Mesenchymal stem cell (in vitro differentiated cells and primary cell): ENCODE data around the gene MAVS.

Source experiments
- DNase-seq: peaks from one replicate; pipeline ENCODE4 v3.0.0-alpha.2; 2013
- H2AFZ ChIP-seq: one replicate; pipeline ENCODE4 v1.6.1; 2013; ENCODE audit warnings: low read depth, mild to moderate bottlenecking, control low read depth, inconsistent platforms, low read length, moderate library complexity
- H2AK5ac ChIP-seq: 2 replicates; pipeline ENCODE4 v1.6.1; 2013; ENCODE audit warnings: low read length, moderate library complexity, mild to moderate bottlenecking, inconsistent platforms; ENCODE audit not compliant: severe bottlenecking
- H2BK120ac ChIP-seq: one replicate; pipeline ENCODE4 v1.6.1; 2013; ENCODE audit warnings: low read depth, mild to moderate bottlenecking, inconsistent platforms, low read length, moderate library complexity
- H2BK12ac ChIP-seq, 2 experiments: one replicate each; pipeline ENCODE4 v1.6.1; 2013; ENCODE audit warnings: inconsistent platforms in 2 of 2, low read length in 2 of 2, mild to moderate bottlenecking in 2 of 2, moderate library complexity in 2 of 2, control low read depth in 1 of 2
- H2BK15ac ChIP-seq: one replicate; pipeline ENCODE4 v1.6.1; 2013; ENCODE audit warnings: mild to moderate bottlenecking, low read depth, inconsistent platforms; ENCODE audit not compliant: poor library complexity, severe bottlenecking
- H2BK5ac ChIP-seq: 2 replicates; pipeline ENCODE4 v1.6.1; 2013; ENCODE audit warnings: low read depth, mild to moderate bottlenecking, low read length, control low read depth, inconsistent platforms; ENCODE audit not compliant: poor library complexity, severe bottlenecking
- H3K14ac ChIP-seq, 2 experiments: one replicate each; pipeline ENCODE4 v1.6.1; 2013; ENCODE audit warnings: inconsistent platforms in 2 of 2, low read length in 2 of 2, control low read depth in 1 of 2, mild to moderate bottlenecking in 1 of 2, moderate library complexity in 1 of 2
- H3K18ac ChIP-seq, 2 experiments: one replicate each; pipeline ENCODE4 v1.6.1; 2013; ENCODE audit warnings: inconsistent platforms in 2 of 2, low read length in 2 of 2, control low read depth in 1 of 2, low read depth in 1 of 2, mild to moderate bottlenecking in 1 of 2
- H3K23ac ChIP-seq, 2 experiments: one replicate each; pipeline ENCODE4 v1.6.1; 2013; ENCODE audit warnings: inconsistent platforms in 2 of 2, low read length in 2 of 2, mild to moderate bottlenecking in 2 of 2, moderate library complexity in 2 of 2, control low read depth in 1 of 2
- H3K27ac ChIP-seq: 2 replicates; pipeline ENCODE4 v1.5.1; 2013; ENCODE audit warnings: mild to moderate bottlenecking, moderate library complexity, low read length, control low read depth, inconsistent platforms; ENCODE audit not compliant: poor library complexity, severe bottlenecking
- H3K27me3 ChIP-seq, 2 experiments: 2 replicates each; pipeline versions ENCODE4 v1.6.1 to v1.7.0; 2013; ENCODE audit warnings: low read length in 2 of 2, mild to moderate bottlenecking in 2 of 2, moderate library complexity in 2 of 2, control low read depth in 1 of 2, inconsistent platforms in 1 of 2; ENCODE audit not compliant: control insufficient read depth in 1 of 2, insufficient read depth in 1 of 2
- H3K36me3 ChIP-seq, 2 experiments: 2 replicates each; pipeline versions ENCODE4 v1.6.1 to v1.7.0; 2013; ENCODE audit warnings: low read length in 2 of 2, control low read depth in 1 of 2, inconsistent platforms in 1 of 2, low read depth in 1 of 2, mild to moderate bottlenecking in 1 of 2; ENCODE audit not compliant: insufficient read depth in 2 of 2, control insufficient read depth in 1 of 2
- H3K4ac ChIP-seq, 2 experiments: one replicate each; pipeline ENCODE4 v1.6.1; 2013; ENCODE audit warnings: inconsistent platforms in 2 of 2, low read length in 2 of 2, mild to moderate bottlenecking in 2 of 2, moderate library complexity in 2 of 2, control low read depth in 1 of 2, low read depth in 1 of 2
- H3K4me1 ChIP-seq: 2 replicates; pipeline ENCODE4 v1.6.1; 2013; ENCODE audit warnings: low read depth, low read length, control low read depth; ENCODE audit not compliant: control insufficient read depth, insufficient read depth
- H3K4me2 ChIP-seq: 2 replicates; pipeline ENCODE4 v1.6.1; 2013; ENCODE audit warnings: low read length, mild to moderate bottlenecking, inconsistent platforms; ENCODE audit not compliant: poor library complexity, severe bottlenecking
- H3K4me3 ChIP-seq, 2 experiments: 2 replicates each; pipeline versions ENCODE4 v1.5.1 to v1.7.0; 2013; ENCODE audit warnings: low read length in 2 of 2, mild to moderate bottlenecking in 2 of 2, control low read depth in 1 of 2, low read depth in 1 of 2; ENCODE audit not compliant: insufficient read depth in 1 of 2
- H3K79me1 ChIP-seq: replicated peaks from 2 replicates; pipeline ENCODE4 v1.6.1; 2013; ENCODE audit warnings: mild to moderate bottlenecking, control low read depth, low read length, inconsistent platforms; ENCODE audit not compliant: poor library complexity, severe bottlenecking
- H3K9ac ChIP-seq: 2 replicates; pipeline ENCODE4 v1.7.0; 2013; ENCODE audit warnings: mild to moderate bottlenecking, low read length, moderate library complexity
- H3K9me3 ChIP-seq: 2 replicates; pipeline ENCODE4 v1.7.0; 2013; ENCODE audit warnings: mild to moderate bottlenecking, low read length; ENCODE audit not compliant: control insufficient read depth
- H4K8ac ChIP-seq: one replicate; pipeline ENCODE4 v1.6.1; 2013; ENCODE audit warnings: inconsistent platforms, mild to moderate bottlenecking, low read length, moderate library complexity
- H4K91ac ChIP-seq: one replicate; pipeline ENCODE4 v1.6.1; 2013; ENCODE audit warnings: mild to moderate bottlenecking, low read length, inconsistent platforms
- WGBS: methylation state at CpG from one replicate; pipeline ENCODE4 v1.1.7; 2013; ENCODE audit warnings: mixed read lengths; 5-methylcytosine and 5-hydroxymethylcytosine counted together

The MAVS gene

DNA sequence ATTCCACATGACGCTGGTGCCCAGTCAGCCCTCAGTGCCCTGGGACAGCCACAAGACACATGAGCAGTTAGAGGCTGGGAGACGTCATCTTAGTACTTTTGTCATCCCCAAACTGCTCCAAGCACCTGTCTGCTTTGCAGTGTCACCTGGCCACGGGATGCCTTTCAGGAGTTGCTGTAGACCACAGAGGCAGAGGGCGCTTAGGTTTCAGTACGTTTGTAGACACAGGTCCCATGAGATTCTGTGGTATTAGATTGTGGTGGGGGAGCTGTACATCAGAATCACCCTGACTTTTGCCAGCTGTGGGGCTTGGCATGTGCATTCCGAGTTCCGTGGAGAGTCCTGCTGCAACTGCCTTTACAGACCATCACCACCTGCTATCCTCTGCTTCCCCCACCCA lies 16.7 kb downstream of the MAVS start:
- Histone ChIP-seq H3K9ac (peak overlapping the region; percentile 7), H3K18ac (no peak overlapping the region)
- WGBS, result 95% methylated on average over 7 of the region's 7 CpGs

DNA sequence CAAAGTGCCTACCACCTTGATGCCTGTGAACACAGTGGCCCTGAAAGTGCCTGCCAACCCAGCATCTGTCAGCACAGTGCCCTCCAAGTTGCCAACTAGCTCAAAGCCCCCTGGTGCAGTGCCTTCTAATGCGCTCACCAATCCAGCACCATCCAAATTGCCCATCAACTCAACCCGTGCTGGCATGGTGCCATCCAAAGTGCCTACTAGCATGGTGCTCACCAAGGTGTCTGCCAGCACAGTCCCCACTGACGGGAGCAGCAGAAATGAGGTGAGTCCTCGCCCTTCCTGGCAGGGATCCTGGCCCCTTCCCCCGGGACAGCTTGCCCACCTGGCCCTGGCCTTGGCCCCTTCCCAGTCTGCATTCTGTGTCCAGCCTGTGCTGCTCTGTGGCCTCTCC lies 17.9 kb downstream of the MAVS start:
- H2AFZ ChIP-seq, result no peak overlapping the region
- H3K4me3 ChIP-seq, result no peak overlapping the region
- no peak for DNase-seq
- no peak overlapping the region for H2BK5ac ChIP-seq
- 95% methylated on average over 5 of the region's 5 CpGs for WGBS
- no peak overlapping the region for H2BK15ac ChIP-seq
- no peak overlapping the region for H2BK12ac ChIP-seq
- H3K4me2 ChIP-seq, result no peak overlapping the region
- peaks cover 36% of the 10 kb centered on the region for H3K79me1 ChIP-seq
- no peak overlapping the region for H4K8ac ChIP-seq
- H3K27ac ChIP-seq, result no peak overlapping the region
- no peaks in the 10 kb centered on the region for H3K27me3 ChIP-seq
- H2BK120ac ChIP-seq, result no peak overlapping the region
- no peak overlapping the region for H3K18ac ChIP-seq
- no peak overlapping the region for H3K4ac ChIP-seq
- H3K4me1 ChIP-seq, result peaks cover 3% of the 10 kb centered on the region
- H4K91ac ChIP-seq, result no peak overlapping the region
- no peaks in the 10 kb centered on the region for H3K9me3 ChIP-seq
- peaks cover 79 to 89% of the 10 kb centered on the region in 2 experiments for H3K36me3 ChIP-seq
- no peak overlapping the region for H3K14ac ChIP-seq
- no peak overlapping the region for H3K9ac ChIP-seq
- no peak overlapping the region for H2AK5ac ChIP-seq
- no peak overlapping the region for H3K23ac ChIP-seq

More for the DNA sequence above, 16.7 kb downstream of the MAVS start:
- Histone ChIP-seq H2BK15ac (no peak overlapping the region), H2BK12ac (no peak overlapping the region), H2AK5ac (no peak overlapping the region), H4K91ac (no peak overlapping the region), H2BK5ac (no peak overlapping the region), H3K14ac (no peak overlapping the region), H3K27me3 (no peaks in the 10 kb centered on the region), H3K4ac (no peak overlapping the region), H4K8ac (no peak overlapping the region), H3K79me1 (peaks cover 39% of the 10 kb centered on the region), H3K9me3 (no peaks in the 10 kb centered on the region), H2AFZ (no peak overlapping the region), H3K23ac (no peak overlapping the region), H3K4me3 (no peak overlapping the region), H3K4me1 (peaks cover 3% of the 10 kb centered on the region), H3K36me3 (peaks cover 88 to 89% of the 10 kb centered on the region in 2 experiments), H3K4me2 (no peak overlapping the region), H2BK120ac (no peak overlapping the region), H3K27ac (no peak overlapping the region)
- no peak for DNase-seq

DNA sequence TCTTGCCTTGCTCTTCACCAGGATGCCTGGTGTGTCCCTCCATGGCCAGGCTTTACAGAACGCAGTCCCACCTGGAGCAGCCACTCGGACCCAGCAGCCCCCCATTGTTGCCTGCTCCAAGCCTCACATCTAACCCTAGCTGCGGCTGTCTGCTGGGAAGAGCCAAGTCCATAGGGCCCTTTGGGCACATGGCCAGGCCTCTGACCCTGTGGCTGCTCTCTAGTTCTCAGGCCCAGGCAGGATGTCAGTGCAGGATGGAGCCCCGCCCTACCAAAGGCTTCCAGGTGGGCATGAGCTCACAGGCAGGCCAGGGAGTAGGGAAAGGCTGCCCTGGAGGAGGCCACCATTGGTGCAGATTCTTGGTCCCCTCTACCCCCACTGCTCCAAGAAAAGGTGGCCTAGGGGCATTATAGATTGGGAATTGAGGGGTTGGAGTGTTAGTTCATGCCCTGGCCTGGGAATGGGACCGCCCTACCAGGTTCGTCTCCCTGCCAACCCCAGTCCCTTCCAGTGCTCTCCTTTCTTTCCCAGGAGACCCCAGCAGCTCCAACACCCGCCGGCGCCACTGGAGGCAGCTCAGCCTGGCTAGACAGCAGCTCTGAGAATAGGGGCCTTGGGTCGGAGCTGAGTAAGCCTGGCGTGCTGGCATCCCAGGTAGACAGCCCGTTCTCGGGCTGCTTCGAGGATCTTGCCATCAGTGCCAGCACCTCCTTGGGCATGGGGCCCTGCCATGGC lies 18.7 kb downstream of the MAVS start:
- Histone ChIP-seq H3K79me1 (peaks cover 41% of the 10 kb centered on the region), H2AK5ac (no peak overlapping the region), H3K4me1 (peaks cover 6% of the 10 kb centered on the region), H2BK15ac (no peak overlapping the region), H2BK5ac (no peak overlapping the region), H4K91ac (no peak overlapping the region), H3K9ac (no peak overlapping the region), H3K18ac (no peak overlapping the region), H3K14ac (no peak overlapping the region), H2AFZ (no peak overlapping the region), H3K9me3 (no peaks in the 10 kb centered on the region), H3K4me2 (no peak overlapping the region), H4K8ac (no peak overlapping the region), H3K4ac (no peak overlapping the region), H2BK12ac (no peak overlapping the region), H3K4me3 (no peak overlapping the region), H3K23ac (no peak overlapping the region), H3K36me3 (peaks cover 79 to 92% of the 10 kb centered on the region in 2 experiments), H3K27me3 (no peaks in the 10 kb centered on the region), H2BK120ac (no peak overlapping the region), H3K27ac (no peak overlapping the region)
- no peak for DNase-seq
- 97% methylated on average over 14 of the region's 14 CpGs for WGBS

DNA sequence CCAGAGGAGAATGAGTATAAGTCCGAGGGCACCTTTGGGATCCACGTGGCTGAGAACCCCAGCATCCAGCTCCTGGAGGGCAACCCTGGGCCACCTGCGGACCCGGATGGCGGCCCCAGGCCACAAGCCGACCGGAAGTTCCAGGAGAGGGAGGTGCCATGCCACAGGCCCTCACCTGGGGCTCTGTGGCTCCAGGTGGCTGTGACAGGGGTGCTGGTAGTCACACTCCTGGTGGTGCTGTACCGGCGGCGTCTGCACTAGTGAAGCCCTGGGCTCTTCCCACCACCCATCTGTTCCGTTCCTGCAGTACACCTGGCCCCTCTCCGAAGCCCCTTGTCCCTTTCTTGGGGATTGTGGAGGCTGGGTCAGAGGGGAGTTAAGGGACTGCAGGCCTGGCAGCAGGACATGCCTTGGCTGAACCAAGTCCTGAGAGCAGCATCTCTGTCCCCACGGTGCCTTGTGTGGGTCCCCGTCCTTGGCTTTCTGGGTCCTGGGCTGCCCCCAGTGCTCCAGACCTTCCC lies 19.3 kb downstream of the MAVS start:
- Histone ChIP-seq H2AK5ac (no peak overlapping the region), H3K9ac (no peak overlapping the region), H4K8ac (no peak overlapping the region), H3K27ac (no peak overlapping the region), H3K23ac (no peak overlapping the region), H3K14ac (no peak overlapping the region), H2BK15ac (no peak overlapping the region), H2BK5ac (no peak overlapping the region), H3K4me2 (no peak overlapping the region), H4K91ac (no peak overlapping the region), H2BK120ac (no peak overlapping the region), H2AFZ (no peak overlapping the region), H3K27me3 (no peaks in the 10 kb centered on the region), H3K4me3 (no peak overlapping the region), H3K79me1 (peaks cover 41% of the 10 kb centered on the region), H3K9me3 (no peaks in the 10 kb centered on the region), H3K36me3 (peaks cover 79 to 89% of the 10 kb centered on the region in 2 experiments), H3K4me1 (peaks cover 6% of the 10 kb centered on the region), H2BK12ac (no peak overlapping the region), H3K18ac (no peak overlapping the region), H3K4ac (no peak overlapping the region)
- 95% methylated on average over 10 of the region's 14 CpGs for WGBS
- no peak for DNase-seq
